ENCODE measurements around the gene XPO1. TPM values are rescaled to one million over a fixed set of nuclear protein-coding genes. Genes with fewer than 3 reads are reported as not detected.
"Not testable (repeated sequence)": the region's sequence is repeated elsewhere in the genome, so short reads cannot be mapped to it uniquely, and the experiment has no call there.

XPO1 gene
- total RNA-seq, 1 donor from 2014 or later = 780 TPM

GRCh38 chr2:61530749-61531148 lies 7.4 kb downstream of the XPO1 start:
- no peak for DNase-seq

- DNase-seq = no peak
Measured at GRCh38 chr2:61529944-61530735, 8.0 kb downstream of the XPO1 start.

- no peak for DNase-seq
Measured at GRCh38 chr2:61520261-61520660, 17.9 kb downstream of the XPO1 start.

- no peak for DNase-seq
Measured at GRCh38 chr2:61512768-61513398, 25.3 kb downstream of the XPO1 start.

- DNase-seq = no peak
Measured at GRCh38 chr2:61510674-61511671, 27.2 kb downstream of the XPO1 start.

- no peak for DNase-seq
Measured at GRCh38 chr2:61504949-61505348, 33.2 kb downstream of the XPO1 start.

- no peak for DNase-seq
Measured at GRCh38 chr2:61499060-61499459, 39.1 kb downstream of the XPO1 start.

- DNase-seq = no peak
Measured at GRCh38 chr2:61493523-61493942, 44.6 kb downstream of the XPO1 start.

GRCh38 chr2:61492476-61492875 lies 45.7 kb downstream of the XPO1 start:
- DNase-seq = no peak

- no peak for DNase-seq
Measured at GRCh38 chr2:61485281-61485680, 52.9 kb downstream of the XPO1 start.

- no peak for DNase-seq
Measured at GRCh38 chr2:61478086-61478485, 60.1 kb downstream of the XPO1 start.

- not testable (repeated sequence) for DNase-seq
Measured at GRCh38 chr2:61476929-61477589, 61.1 kb downstream of the XPO1 start.

GRCh38 chr2:61471905-61472805 lies 66.0 kb downstream of the XPO1 start:
- DNase-seq = no peak

- peak; percentile 95 for DNase-seq
Measured at GRCh38 chr2:61470965-61471904, 66.9 kb downstream of the XPO1 start, which contains the start of gene USP34. USP34 (minus strand) TSS chr2:61471087; CDS start chr2:61470692, 395 bp downstream.

GRCh38 chr2:61470122-61470951 lies 67.8 kb downstream of the XPO1 start:
- DNase-seq = peak; percentile 85

- DNase-seq = no peak
Measured at GRCh38 chr2:61469424-61470121, 68.6 kb downstream of the XPO1 start.

- not testable (repeated sequence) for DNase-seq
Measured at GRCh38 chr2:61468231-61468630, 69.9 kb downstream of the XPO1 start.

GRCh38 chr2:61465045-61465444 lies 73.1 kb downstream of the XPO1 start:
- no peak for DNase-seq

Measured in occipital lobe (tissue), 2 donors.